ENCODE results near the gene ALPL.

ALPL gene

DNA sequence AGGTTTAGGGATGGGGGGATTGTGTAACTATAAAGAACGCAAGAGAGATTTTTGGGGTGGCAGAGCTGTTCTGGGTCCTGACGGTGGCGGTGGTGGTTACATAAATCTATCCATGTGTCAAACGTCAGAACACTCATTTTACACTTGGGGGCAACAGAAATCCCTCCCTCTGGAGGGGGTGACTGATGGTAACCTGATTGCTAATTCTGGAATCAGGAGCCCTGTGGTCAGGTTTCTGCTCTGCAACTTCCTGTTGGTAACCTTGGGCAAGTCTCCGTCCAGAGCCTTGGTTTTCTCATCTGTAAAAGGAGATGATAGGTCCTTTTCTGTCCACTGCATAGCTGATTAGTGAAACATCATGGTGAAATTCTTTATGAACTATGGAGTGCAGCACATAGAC, 40.9 kb downstream of the ALPL start:
- Histone ChIP-seq H3K4me2 (no peak overlapping the region), H3K36me3 (ENCODE audit: insufficient read depth) (no peaks in the 10 kb centered on the region), H2AFZ (ENCODE audit: low read depth) (no peak overlapping the region), H3K4me3 (IDR thresholded peaks at IDR 0.05; ENCODE audit: insufficient read depth, low read depth, low read length) (no peak overlapping the region), H3K4me1 (ENCODE audit: low read depth, poor library complexity, severe bottlenecking) (no peaks in the 10 kb centered on the region), H3K27ac (no peak overlapping the region), H3K27me3 (ENCODE audit: insufficient read depth, low read depth) (peaks cover 41% of the 10 kb centered on the region; the same call in 1 of the 2 replicates), H3K79me2 (ENCODE audit: insufficient read depth, low read depth) (no peaks in the 10 kb centered on the region), H3K9ac (no peak overlapping the region), H4K20me1 (ENCODE audit: insufficient read depth) (no peaks in the 10 kb centered on the region)
- TF ChIP-seq CTCF (conservative IDR thresholded peaks at IDR 0.05; ENCODE audit: low read depth, low read length) = no peak

GRCh38 chr1:21550866-21551475, 41.7 kb downstream of the ALPL start:
- H3K4me3 ChIP-seq (IDR thresholded peaks at IDR 0.05; ENCODE audit: insufficient read depth, low read depth, low read length) = no peak overlapping the region
- no peaks in the 10 kb centered on the region for H3K79me2 ChIP-seq (ENCODE audit: insufficient read depth, low read depth)
- H3K27me3 ChIP-seq (ENCODE audit: insufficient read depth, low read depth) = peaks cover 50% of the 10 kb centered on the region; the same call in 1 of the 2 replicates
- H3K27ac ChIP-seq = no peak overlapping the region
- H3K4me1 ChIP-seq (ENCODE audit: low read depth, poor library complexity, severe bottlenecking) = no peaks in the 10 kb centered on the region
- H2AFZ ChIP-seq (ENCODE audit: low read depth) = no peak overlapping the region
- no peak overlapping the region for H3K9ac ChIP-seq
- H3K36me3 ChIP-seq (ENCODE audit: insufficient read depth) = no peaks in the 10 kb centered on the region
- H3K4me2 ChIP-seq = no peak overlapping the region
- H4K20me1 ChIP-seq (ENCODE audit: insufficient read depth) = no peaks in the 10 kb centered on the region
- TF ChIP-seq CTCF (conservative IDR thresholded peaks at IDR 0.05; ENCODE audit: low read depth, low read length) = no peak

- H3K9ac ChIP-seq = no peak overlapping the region
- H3K36me3 ChIP-seq (ENCODE audit: insufficient read depth) = no peaks in the 10 kb centered on the region
- no peak for TF ChIP-seq CTCF (conservative IDR thresholded peaks at IDR 0.05; ENCODE audit: low read depth, low read length)
- H3K27me3 ChIP-seq (ENCODE audit: insufficient read depth, low read depth) = peaks cover 62% of the 10 kb centered on the region; the same call in 1 of the 2 replicates
- H3K4me3 ChIP-seq (IDR thresholded peaks at IDR 0.05; ENCODE audit: insufficient read depth, low read depth, low read length) = no peak overlapping the region
- H3K27ac ChIP-seq = no peak overlapping the region
- no peaks in the 10 kb centered on the region for H4K20me1 ChIP-seq (ENCODE audit: insufficient read depth)
- H3K79me2 ChIP-seq (ENCODE audit: insufficient read depth, low read depth) = no peaks in the 10 kb centered on the region
- no peaks in the 10 kb centered on the region for H3K4me1 ChIP-seq (ENCODE audit: low read depth, poor library complexity, severe bottlenecking)
- H3K4me2 ChIP-seq = no peak overlapping the region
- no peak overlapping the region for H2AFZ ChIP-seq (ENCODE audit: low read depth)
Observed at GRCh38 chr1:21552715-21553114, 43.5 kb downstream of the ALPL start.

- Histone ChIP-seq H3K4me1 (ENCODE audit: low read depth, poor library complexity, severe bottlenecking) (no peaks in the 10 kb centered on the region), H4K20me1 (ENCODE audit: insufficient read depth) (no peaks in the 10 kb centered on the region), H2AFZ (ENCODE audit: low read depth) (no peak overlapping the region), H3K4me3 (IDR thresholded peaks at IDR 0.05; ENCODE audit: insufficient read depth, low read depth, low read length) (no peak overlapping the region), H3K27me3 (ENCODE audit: insufficient read depth, low read depth) (peaks cover 66% of the 10 kb centered on the region; the same call in 1 of the 2 replicates), H3K79me2 (ENCODE audit: insufficient read depth, low read depth) (no peaks in the 10 kb centered on the region), H3K27ac (no peak overlapping the region), H3K4me2 (no peak overlapping the region), H3K36me3 (ENCODE audit: insufficient read depth) (no peaks in the 10 kb centered on the region), H3K9ac (no peak overlapping the region)
- no peak for TF ChIP-seq CTCF (conservative IDR thresholded peaks at IDR 0.05; ENCODE audit: low read depth, low read length)
Observed at GRCh38 chr1:21553116-21553926, 44.1 kb downstream of the ALPL start.
